Esophagus squamous epithelium (tissue), 4 donors: Measurements from ENCODE around the gene TULP3.

ENCODE experiments used
- CTCF ChIP-seq, 6 experiments: fragments of 450-650 bp in 4 of 6; fragments of 200-600 bp in 2 of 6; sonication (generic) in 2 of 6; IDR thresholded peaks; one replicate each; pipeline ENCODE4 v1.5.1; 2016 to 2019; ENCODE audit warnings: antibody characterized with exemption in 6 of 6, mild to moderate bottlenecking in 4 of 6, moderate library complexity in 4 of 6
- POLR2A ChIP-seq, 4 donors: fragments of 450-650 bp; IDR thresholded peaks; one replicate each; pipeline ENCODE4 v1.6.1; 2017; ENCODE audit warnings: antibody characterized with exemption in 4 of 4, mild to moderate bottlenecking in 4 of 4, moderate library complexity in 3 of 4

GRCh38 chr12:2930865-2931264, 40.2 kb downstream of the TULP3 start:
- TF ChIP-seq CTCF (IDR thresholded peaks at IDR 0.05) (no peak), POLR2A (IDR thresholded peaks at IDR 0.05) (no peak)
